Effector CD4-positive, alpha-beta T cell (primary cell): Measurements from ENCODE around the gene FAM131C.
A peak's percentile ranks its signal among the peaks of the same experiment; 100 is the strongest.
"Not testable (repeated sequence)": the region's sequence is repeated elsewhere in the genome, so short reads cannot be mapped to it uniquely, and the experiment has no call there.

ENCODE experiments used
- DNase-seq: peaks from one replicate; pipeline ENCODE4 v3.0.0-alpha.2; 2020

FAM131C gene

DNA sequence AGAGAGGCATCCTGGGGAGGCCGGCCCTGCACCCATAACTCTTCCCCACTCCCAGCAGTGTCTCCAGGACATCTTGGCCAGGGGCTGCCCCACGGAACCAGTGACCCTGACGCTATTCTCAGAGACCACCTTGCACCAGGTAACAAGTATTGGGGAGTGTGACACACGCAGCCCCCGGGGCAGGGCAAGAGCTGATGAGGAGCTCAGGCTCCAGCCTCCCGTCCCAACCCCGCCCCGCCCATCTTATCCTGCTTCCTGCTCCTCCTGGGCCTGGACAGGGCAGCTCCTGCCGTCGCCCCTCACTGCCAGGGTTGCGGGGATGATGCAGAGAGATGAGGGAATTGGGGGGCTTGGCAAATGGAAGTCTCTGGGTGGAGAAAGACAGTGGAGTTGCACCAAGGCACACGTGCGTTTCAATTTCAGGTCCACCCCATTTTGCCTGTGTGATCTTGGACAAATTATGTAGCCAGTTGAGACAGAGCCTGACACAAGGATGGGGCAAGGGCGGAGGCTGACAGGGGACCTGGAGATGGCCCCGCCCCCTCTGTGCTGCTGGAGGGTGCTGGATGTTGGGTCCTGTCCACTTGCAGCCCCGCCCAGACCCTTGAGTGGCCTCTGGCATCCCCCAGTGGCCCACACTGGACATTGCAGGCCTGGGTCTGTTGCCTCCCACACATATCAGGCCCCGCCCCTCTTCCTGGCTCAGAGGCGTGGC is 40.9 kb downstream of the FAM131C start:
- DNase-seq, result peak; percentile 14

DNA sequence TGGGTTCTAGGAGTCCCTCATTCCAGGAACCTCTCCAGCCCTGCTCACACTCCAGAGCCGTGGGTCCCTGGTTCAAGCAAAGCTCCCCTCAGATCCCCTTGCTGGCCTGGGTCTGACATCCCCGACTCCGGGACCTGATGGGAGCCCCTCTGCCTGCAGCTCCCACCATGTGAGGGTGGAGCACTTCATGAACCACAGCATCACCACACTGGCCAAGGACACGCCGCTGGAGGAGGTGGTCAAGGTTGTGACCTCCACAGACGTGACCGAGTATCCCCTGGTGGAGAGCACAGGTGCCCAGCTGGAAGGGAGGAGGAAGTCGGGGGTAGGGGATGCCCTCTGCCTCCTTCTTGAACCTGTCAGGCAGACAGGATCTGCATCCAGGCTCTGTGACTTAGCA is 41.9 kb downstream of the FAM131C start:
- no peak for DNase-seq

DNA sequence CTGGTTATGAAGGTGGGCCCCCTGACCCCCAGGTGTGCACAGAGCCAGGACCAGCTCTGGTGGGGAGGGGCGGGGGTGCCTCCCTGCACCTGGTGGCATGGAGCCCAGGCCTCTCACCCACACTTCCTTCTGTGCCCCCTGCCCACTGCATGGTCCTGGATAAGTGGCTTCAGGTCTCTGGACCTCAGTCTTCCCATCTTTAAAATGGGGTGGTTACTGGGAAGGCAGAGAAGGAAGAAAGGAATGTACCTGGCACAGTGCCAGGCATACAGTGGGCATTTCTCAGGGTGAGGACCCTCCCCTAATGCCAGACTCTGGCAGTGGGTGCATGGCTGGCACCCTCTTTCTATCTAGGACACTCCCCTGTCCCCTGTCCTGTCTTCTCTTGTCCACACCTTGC is 44.2 kb downstream of the FAM131C start:
- no peak for DNase-seq

DNA sequence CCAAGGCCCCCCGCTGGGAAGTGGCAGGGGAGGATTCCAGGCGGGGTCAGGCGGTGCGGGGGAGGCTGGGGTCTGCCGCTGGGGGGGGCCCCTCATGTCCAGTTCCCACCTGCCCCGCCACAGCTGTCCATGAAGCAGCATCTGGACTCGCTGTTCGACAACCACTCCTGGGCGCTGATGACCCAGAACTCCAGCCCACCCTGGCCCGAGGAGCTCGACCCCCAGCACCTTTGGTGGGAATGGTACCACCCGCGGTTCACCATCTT is 44.5 kb downstream of the FAM131C start:
- DNase-seq, result not testable (repeated sequence)

DNA sequence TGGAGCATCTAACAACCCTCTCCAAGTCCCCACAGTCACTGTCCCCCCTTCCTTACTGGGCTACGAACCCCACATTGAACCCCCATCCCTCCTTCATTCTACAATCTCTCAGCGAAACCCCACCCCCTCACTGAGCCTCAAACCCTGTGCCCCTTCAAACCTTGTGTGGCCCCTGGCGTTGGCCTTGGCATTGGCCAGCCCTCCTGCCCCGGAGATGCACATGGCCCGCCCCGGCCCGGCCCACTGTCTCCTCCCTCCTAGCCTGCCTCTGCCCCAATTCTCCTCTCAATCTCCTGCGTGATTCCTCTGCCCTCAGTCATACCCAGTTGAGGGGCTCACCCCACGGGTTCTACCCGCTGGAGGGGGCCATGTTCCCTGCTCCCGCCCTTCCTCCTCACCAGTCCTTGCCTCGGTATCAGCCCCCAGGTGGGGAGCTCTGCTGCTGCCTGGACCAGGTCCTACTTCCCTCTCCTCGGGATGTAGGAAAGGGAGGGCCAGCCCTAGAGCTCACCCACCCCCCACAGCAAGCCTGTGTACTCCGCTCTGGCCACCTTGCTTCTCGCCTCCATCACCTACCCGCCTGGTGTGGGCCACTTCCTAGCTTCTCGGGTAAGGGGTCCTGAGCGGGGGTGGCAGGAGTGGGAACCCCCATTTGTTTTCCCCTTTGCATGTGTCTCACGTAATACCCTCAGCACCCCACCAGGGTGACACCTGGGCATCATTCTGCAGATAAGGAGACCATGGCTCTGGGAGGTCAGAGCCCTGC is 45.0 kb downstream of the FAM131C start:
- DNase-seq, result no peak

DNA sequence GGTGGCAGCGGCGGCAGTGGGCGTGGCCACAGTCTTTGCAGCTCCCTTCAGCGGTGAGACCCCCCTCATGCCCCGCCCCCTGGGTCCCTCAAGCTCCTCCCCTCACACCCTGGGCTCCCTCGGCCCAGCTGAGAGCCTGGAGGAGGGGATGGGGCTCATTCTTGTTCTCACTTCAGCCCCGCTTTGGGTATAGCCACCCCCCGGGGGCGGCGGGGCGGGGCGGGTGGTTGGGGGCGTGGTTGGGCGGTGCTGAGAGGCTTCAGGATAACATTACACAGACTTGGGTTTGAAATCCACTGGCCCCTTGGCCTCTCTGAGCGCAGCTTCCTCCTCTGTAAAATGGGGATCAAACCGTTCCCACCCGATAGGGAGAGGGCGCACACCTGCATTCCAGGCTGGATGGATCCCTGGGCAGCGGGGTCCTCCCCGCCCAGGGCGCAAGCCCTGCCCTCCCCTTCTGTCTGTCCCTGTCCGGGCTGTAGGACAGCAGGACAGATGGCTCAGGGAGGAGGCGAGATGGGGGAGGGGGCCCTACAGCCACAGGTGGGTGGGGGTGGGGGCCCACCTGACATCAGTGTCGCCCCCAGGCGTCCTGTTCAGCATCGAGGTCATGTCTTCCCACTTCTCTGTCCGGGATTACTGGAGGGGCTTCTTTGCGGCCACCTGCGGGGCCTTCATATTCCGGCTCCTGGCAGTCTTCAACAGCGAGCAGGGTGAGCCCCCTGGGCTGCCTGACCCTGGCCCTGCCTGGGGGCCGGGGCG is 46.5 kb downstream of the FAM131C start:
- no peak for DNase-seq

DNA sequence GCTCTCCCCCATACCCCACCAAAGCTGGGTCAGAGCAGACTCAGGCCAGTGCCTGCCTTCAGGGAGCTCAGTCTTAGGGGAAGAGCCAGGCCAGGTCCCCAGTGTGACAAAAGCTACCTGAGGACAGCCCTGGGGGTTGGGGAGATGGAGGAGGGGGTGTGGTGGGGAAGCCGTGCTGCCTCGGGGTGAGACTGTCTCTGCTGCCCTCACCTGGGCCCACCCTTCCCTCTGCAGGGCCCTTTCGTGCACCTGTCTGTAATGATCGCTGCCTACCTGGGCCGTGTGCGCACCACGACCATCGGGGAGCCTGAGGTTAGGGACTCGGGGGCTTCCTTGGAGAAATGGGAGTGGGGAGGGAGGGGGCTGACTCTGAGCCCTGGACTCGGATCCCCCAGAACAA is 47.1 kb downstream of the FAM131C start:
- not testable (repeated sequence) for DNase-seq

DNA sequence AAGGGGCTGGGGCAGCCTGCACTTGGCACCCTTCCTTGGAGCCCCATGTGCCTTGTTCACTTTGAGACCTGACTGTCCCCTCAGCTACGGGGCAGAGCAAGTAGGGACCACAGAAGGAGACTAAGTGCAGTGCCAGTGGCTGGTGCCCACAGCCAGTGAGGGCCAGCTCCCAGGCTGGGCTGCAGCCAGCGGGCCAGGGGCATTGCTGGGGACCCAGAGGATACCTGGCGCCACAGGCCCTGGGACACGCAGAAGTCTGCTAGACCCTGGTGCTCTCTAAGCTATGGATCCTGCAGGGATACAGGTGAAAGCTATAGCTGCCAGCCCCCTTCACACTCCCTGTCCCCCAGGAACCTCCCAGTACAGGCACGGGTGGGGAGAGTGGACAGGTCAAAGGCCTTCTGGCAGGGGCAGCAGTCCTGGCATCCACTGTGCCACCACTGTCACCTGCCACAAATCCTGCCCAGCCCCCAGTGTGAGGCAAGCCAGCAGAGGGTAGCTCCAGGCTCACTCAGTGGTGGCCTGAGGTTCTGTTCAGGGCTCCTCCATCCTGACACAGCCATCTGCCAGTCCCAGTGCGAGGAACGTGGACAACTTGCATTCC is 50.3 kb downstream of the FAM131C start:
- no peak for DNase-seq

DNA sequence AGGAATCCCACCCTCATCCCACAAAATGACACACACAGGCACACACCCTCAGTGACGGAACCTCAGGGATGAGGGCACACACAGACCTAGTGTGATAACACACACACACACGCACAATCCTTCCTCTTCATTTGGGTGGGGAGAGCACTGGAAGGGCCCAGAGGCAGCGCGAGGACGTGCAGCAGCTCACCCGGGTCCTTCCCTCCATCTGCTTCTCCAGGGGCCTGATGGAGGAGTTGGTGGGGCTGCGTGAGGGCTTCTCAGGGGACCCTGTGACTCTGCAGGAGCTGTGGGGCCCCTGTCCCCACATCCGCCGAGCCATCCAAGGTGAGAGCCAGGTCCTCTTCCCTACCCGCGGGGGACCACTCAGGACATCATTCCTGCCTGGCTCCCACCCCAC is 51.1 kb downstream of the FAM131C start:
- DNase-seq, result no peak

DNA sequence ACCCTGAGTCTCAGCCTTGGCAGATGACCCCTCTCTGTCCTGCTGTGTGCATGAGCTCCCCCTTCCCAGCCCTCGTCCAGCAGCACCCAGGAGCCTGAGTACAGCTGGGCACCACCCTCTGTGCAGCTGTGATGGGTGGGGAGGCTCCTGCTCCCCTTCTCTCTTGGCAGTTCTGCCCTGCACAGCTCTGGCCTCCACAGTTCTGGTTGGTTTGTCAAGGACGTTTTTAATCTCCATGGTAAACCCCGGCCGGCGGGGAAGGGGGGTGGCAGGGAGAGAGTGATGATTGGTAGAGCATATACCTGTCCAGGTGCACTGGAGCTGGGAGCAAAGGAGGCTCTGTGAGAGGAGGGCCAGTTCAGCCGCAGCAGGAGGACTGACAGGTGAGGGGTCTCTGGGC is 51.8 kb downstream of the FAM131C start, which contains the start of gene CLCNKA:
CLCNKA (plus strand) TSS at position 356 of the 400 bp plus-strand sequence. CDS start 584 bp downstream, outside the sequence.
- DNase-seq, result no peak

DNA sequence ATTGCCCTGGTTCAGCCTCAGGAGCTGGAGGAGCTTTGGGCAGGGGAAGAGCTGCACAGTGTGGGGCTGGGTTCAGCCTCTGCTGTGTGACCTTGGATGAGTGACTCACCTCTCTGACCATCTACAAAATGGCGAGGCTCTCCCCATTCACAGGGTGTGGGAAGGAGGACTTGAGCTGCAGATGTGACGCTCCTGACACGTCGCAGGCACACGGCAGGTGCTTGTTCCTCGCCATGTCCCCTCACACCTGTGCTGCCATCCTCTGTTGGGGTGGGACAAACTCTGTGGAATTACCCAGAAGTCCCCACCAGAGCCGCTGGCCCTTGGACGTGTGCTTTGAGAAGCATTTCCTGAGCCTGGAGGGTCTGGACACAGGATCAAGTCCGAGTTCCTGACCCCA is 52.6 kb downstream of the FAM131C start:
- not testable (repeated sequence) for DNase-seq

DNA sequence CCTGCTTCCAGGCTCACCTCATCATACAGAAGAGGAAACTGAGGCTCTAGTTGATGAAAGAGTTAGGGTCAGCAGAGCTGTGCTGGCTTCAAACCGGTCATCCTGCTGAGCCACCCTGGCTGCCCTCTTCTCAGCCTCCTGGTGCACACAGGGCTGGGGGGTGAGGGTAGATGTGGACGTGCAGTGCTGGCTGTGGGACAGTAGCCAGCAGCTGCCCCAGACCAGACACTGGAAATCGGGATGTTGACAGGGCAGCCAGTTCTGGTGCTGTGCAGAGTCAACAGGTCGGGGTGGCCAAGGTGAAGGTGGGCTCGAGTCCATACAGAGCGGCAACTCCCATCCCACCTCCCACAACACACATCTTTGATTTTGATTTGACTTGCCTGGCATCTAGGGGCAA is 53.1 kb downstream of the FAM131C start:
- no peak for DNase-seq

DNA sequence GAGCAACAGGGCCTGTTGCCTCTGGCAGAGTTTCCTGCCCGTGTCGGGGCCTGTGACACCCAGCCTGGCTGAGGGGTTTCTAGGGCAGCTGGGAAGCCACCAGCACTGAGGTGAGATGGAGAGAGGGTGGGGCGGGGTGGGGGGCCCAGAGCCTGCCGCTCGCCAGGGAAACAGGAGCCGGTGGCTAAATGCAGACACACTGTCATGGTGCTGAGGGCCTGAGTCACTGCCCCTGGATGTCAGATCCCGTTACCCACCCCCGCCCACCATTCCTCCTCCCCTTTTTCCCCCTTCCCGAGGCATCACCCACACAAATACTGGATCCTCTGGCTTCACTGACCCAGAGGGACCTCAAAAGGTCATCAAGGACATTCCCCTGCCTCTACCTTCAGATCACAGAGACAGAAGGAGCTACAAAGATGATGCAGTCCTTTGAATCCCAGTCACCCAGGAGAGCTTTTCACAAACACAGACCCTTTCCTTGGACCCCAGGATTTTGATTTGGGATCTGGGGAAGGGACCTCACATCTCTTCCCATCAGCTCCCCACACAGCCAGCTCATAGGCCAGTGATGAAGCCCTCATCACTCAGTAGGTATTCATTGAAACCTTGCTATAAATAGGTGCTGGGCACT is 53.7 kb downstream of the FAM131C start:
- no peak for DNase-seq

DNA sequence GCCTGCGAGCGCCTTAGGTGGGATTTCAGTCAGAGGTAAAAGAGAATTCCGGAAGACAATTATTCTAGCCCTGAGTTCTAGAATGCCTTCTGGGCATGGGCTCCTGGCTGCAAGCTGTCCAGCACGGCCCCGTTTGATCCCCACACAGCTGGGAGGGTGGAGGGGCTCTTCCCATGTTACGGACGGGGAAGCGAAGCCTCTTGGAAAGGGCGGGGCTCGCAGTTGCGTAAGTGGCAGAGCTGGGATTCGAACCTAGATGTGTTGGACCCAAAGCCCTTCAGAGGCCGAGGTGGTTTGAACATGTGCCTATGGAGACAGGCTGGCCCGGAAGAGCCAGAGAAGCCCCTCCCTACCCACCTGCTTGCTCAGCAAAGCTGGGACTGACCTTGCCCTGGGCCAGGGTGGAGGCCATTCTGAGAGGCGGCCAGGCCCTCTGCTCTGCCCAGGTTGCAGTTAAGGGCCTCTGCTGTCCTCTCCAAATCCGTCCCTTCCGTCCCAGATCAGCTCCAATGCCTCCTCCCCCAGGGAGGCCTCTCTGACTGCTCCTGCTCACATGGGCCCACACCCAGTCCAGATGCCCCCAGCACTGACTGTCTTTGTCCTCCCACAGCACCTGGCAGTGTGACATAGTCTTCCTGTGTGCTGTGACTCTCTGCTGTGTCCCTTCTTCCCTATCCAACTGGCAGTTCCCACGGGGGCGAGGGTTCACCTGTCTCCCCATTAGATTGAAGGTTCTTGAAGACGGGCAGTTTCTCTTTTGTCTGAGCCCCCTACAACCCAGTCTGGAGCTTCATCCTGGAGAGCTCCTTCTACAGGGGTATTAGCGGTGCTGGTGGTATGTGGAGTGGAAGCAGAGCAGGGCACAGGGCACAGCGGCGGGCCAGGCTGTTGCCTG is 54.5 kb downstream of the FAM131C start:
- DNase-seq, result no peak

DNA sequence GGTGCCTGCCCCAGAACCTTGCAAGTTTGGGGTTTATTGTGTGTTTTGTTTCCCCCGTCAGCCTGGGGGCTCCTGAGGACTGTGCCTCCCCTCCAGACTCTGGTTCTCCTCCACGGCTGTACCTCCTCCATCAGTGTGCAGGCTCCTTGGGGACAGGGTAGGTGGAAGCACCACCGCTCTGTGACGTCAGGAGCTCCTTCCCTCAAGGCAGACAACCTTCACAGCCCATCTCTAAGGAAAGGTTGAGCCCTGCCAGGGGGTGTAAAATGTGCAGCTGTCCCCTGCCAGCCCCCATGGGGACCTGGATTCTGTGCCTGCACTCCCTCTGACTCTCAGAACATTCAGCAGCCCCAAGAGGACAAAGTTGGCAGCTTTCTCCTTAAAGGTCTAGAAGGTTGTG is 55.1 kb downstream of the FAM131C start:
- DNase-seq, result no peak

DNA sequence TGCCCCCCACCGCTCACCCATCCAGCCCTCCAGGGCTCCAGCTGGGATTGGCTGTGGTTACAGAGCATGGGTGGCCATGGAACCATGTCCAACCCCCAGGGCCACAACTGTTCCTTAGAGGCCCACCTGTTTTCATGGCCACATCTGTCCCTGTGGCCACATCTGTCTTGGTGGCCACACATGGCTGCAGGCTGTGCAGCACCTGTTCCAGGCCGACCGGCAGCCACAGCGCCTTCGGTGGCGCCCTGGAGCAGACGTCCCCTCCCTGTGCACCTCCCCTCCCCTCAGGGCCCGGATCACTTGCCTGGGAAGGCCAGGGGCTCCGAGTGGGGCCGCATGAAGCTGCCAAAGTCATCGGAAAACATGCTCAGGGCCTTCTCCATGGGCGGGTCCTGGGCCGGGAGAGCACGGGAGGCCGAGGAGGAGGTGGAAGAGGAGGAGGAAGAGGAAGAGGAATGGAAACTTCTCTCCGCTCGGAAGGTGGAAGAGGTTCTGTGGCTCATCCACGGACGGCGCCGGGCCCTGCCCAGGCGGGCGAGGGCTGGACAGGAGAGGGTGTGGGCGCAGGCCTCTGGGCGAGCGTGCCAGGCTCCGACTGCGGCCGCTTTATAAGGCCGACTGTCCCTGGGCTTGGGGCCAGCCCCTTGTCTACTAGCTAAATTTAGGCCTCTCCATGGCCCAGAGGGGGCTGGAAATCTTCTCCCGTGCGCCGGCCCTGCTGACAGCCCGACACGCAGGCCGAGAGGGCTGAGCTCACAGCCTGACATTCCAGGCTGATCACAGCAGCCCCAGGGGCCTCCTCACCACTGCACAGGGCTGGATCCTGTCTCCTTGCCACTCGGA is 55.8 kb downstream of the FAM131C start, which contains the start of gene HSPB7:
HSPB7 (minus strand) TSS at position 583 of the 843 bp plus-strand sequence; CDS start at position 503, 80 bp downstream.
- DNase-seq, result no peak

DNA sequence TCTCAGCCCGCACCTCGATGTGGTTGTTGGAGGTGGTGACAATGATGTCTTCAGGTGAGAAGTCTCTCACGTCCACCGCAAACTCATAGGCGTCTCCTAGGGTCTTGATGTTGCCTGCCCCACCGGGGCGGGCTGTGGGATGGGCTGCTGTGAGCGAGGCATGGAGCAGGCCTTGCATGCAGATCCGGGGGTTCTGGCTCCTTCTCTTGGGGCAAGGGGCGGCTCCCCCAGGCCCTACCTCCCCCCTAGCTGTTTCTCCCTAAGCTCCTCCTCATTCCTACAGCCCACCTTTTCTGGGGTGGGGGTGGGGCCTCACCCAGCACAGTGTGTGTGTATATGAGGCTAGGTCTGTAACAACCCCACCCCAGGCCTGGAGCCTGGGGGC is 56.4 kb downstream of the FAM131C start:
- DNase-seq, result no peak

DNA sequence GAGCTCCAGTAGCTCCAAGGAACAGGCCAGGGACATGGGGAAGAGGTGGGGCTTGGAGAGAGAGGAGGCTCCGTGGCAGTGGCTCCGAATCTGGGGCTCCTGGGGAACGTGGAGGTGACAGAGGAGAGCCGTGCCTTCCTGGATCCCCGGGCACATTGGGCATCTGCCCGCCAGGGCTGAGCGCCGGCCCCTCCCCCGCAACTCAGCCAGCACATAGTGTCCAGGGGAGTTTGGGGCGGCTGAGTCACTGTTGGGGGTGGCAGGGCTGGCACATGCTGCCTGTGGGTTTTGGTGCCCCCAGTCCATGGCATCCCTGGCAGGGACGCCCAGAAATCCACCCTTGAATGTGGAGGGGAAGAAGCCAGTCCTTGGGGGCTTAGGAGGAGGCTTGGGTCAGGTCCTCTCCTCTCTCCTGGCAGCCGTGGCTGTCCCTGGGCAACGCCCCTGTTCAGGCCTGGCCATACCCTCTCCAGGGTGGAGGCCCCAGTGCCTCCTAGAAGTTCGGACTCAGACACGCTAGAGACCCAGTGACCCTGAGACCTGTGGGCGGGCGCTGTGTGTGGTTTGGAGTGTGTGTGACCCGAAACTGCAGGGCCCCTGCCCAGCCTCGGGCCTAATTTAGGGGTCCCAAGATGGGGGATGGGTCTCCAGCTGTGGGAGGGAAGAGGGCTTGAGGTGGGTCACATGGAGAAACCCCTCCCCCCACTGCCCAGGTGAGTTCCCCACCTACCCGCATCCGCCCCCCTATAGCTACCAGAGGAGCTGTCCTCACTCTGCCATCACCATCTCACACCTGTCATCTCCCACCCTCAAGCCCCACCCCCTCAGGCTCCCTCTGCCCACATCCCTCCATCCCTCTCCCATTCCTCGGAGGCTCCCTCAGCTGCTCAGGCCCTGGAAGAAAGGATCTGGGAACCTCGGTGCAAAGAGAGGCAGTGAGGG is 57.2 kb downstream of the FAM131C start:
- DNase-seq, result no peak

DNA sequence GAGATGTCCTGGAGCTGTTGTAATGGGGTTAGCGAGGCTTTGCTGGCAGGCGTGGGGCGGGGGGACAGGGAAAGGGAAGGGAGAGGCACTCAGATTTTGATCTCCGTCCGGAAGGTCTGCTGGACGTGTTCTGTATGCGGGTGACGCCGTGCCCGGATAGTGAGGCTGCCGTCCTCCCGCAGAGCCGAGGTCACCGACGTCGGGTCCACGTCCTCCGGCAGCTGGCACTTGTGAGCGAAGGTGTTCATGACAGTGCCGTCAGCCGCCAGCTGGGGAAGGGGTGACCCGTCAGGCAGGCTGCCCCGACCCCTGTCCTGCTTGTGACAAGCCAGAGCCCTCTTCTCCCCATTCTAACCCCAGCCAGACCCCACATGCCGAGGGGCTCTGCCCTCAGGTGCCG is 58.0 kb downstream of the FAM131C start:
- DNase-seq, result no peak
